HG02852 (cell line): ENCODE data around the gene MAOA.
"Not testable (repeated sequence)": the region's sequence is repeated elsewhere in the genome, so short reads cannot be mapped to it uniquely, and the experiment has no call there.

Experiments used
- ATAC-seq: cut with Tn5 transposase; IDR thresholded peaks from one replicate; pipeline ENCODE4 v1.9.1; 2021; ENCODE audit warnings: mild to moderate bottlenecking, moderate library complexity; ENCODE audit not compliant: unreplicated experiment

Gene MAOA

GRCh38 chrX:43656005-43656494 is at the start of gene MAOA:
Gene MAOA, plus strand, starts transcription at chrX:43656299. Its CDS starts 43 bp downstream, at chrX:43656342.
- no peak for ATAC-seq

- ATAC-seq = no peak
Observed at GRCh38 chrX:43612400-43612799, 43.7 kb upstream of the MAOA start.

DNA sequence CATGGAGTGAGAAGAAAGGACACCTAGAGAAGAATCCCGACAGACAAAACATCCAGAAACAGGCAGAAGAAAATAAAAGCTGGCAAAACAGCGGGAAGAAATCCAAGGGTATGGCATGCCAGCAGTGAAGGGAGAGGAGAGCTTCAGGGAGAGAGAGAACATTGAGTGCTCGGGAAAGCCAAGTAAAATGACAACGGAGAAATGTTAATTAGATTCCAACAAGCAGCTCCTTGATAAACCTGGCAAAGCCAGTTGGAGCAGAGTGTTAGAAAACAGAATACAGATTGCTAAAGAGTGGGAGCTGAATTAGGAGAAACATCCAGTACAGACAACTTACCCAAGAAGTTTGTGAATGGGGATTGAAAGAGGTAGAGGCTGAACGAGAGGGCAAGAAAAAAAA is 40.4 kb upstream of the MAOA start:
- no peak for ATAC-seq

DNA sequence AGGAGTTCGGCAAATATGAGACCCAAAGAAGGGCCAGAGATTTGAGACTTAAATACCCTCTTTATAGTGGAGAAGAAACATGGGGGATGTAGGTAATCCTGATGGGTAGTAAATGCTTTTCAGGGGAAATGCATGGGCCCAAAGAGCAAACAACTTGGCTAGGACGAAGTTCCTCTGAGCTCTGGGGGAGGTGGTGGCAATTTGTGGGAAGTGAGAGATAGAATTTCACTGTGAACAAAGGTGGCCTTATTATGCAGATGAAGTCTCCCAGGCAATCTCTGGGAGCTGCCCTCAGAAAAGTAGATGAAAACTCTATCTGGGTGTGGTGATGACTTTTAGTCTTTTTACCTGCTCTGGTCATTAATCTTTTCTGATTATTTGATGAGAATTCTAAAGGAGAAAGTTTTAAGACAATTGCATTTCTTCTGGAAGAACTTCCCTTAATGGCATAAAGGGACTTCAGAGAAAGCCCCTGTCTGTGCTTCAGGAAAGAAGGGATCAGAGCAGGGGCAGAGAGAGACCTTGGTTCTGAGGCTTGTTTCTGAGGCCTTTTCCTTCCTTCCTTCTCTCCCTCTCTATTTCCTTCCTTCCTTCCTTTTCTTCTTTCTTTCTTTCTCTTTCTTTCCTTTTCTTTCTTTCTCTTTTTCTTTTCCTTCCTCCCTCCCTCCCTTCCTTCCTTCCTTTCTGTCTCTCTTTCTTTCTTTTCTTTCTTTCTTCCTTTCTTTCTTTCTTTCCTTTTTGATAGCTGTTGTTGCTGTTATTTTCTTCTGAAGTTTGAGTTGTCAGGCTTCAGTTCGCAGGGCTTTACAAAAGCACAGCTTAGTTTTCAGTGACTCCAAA is 37.5 kb upstream of the MAOA start:
- no peak for ATAC-seq

DNA sequence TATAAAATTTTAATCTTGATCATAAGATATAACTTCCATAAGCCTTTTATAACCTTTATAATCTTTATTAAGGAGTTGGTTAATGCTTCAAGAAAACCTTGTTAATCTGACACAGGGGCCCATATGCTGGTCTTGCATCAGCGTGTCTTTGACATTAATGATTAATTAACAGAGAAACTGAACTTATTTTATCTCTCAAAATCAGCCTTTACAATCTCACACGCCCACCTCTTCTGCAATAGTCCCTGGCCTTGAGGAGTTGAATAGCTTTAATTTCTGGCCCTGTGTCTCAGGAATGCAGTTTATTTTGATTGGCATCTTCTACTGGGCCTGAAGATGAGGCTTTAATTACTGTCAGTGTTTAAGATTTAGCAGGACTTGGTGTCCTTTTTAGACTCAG is 36.2 kb upstream of the MAOA start:
- ATAC-seq = not testable (repeated sequence)

DNA sequence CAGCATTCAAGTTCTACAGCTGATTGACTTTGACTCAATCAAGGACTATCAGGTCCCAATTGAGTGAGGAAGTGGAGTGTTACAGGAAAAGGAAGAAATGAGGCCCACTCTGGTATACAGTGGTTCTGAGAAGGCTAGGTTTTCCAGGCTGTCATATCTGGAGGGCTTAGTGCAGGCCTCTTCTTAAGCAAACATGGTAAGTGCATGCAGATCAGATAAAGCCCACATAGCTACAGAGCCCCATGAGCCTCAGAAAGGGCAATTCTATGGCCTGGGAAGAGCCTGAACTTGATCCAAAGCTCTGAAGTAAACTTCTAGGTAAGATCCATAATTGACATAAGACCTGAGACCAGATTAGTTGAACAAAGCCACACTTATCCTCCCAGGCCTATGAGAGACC is 29.0 kb upstream of the MAOA start:
- ATAC-seq = no peak

DNA sequence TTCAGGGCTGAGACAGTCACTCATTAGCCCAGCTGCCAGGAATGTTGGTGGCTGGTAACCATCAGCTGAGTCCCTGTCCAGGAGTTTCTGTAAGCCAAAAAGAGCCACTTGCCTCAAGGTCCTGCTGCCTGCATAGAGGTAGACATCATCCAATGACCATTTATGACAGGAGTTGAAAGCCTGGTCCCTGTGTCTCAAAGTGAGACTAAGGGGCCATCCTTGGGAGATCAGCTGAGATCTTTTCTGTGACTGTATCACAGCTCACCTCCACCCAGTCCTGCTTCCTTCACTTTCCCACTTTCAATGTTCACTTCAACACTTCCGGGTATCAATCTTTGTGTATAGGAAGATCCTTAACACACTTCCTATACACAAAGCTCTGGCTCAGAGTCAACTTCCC is 28.4 kb upstream of the MAOA start:
- ATAC-seq = no peak

DNA sequence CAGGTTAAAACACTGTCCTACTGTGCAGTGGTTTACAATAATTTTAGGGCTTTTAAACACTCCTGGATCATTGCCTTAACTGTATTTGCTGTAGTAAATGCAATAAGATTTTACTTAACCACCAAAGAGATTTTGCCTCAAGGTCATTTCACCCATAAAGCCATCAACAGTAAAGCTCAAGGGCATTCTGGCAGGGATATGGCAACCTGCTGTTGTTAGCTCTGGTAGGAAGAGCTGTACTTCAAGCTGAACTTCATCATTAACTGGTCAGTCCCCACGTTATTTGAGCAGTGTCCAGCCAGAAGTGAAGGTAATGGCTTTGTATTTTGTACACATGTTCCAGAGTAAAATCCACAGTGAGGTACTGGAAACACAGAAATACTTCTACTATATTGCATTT is 26.9 kb upstream of the MAOA start:
- ATAC-seq = no peak

DNA sequence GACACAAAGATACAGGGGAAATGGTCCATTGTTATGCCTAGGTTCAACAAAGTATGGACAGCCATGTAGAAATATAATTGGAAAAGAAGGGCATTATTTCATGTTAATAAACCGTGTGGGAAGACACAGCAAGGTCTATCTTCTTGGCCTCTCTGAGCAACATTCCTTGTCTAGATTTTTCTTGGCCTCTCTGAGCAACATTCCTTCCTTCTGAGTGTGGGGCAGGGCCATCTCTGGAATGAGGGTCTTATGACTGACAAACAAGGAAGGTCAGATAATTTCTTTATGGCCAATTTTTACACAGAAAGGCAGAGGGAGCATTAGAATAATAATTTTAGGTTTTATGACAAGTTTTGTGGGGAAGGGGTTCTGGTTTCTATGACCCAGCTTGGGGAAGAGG is 24.3 kb upstream of the MAOA start:
- no peak for ATAC-seq

GRCh38 chrX:43633081-43633480 is 23.0 kb upstream of the MAOA start:
- ATAC-seq = no peak

- ATAC-seq = no peak
Observed at GRCh38 chrX:43633757-43634156, 22.3 kb upstream of the MAOA start.

DNA sequence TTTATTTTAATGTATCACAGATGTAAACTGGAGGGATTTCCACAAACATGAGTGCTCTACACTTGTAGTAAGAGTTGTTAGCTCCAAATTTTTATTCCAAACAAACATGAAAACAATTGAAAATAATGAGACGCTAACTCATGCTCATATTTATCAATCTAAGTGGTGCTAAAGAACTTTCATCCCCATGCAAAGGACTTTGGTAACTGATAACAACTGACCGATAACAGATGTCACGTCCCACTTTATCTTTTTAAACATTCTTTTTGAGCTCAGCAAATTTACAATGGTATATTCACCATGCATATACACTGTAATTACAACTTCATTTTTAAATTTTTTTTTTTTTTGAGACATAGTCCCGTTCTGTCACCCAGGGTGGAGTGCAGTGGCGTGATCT is 15.6 kb upstream of the MAOA start:
- no peak for ATAC-seq

DNA sequence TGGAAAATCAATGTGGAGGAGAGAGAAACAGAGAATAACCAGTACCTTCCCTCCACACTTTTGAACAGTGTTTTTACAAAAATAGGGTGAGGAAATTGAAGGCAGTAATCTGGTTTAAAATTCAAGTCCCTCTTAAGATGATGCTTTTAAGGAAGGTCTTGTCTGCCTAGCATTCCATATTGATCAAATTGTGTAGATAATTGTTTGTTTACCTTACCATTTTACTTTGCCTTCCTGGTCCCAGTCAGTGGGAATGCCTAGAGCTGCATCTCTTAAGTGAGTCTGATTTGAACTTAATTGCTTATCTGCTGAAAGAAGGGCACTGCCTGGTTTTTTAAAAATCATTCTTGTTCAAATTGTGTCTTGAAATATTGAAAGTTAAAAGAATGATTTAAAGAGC is 14.4 kb upstream of the MAOA start:
- ATAC-seq = no peak

- ATAC-seq = no peak
Observed at GRCh38 chrX:43643201-43643600, 12.9 kb upstream of the MAOA start.

- no peak for ATAC-seq
Observed at GRCh38 chrX:43643662-43644061, 12.4 kb upstream of the MAOA start.

GRCh38 chrX:43644124-43644701 is 11.9 kb upstream of the MAOA start:
- no peak for ATAC-seq

DNA sequence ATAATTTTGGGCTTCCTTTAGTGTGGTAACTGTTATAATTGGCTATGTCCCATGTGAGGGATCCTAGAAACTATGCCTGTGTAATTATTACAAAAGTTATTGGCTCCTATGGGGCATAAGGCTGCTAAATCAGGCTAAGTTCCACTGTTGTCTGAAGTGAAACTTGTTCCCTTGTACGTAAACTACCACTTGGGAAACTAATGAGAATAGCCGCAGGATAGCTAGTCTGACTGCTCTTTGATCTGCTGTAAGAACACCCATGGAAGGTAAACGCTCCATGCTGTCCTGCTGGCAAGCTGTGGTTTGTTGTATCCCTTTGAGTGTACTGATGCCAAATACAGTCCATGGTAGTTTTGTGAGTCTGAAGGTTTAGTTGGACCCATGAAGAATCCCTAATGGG is 9.3 kb upstream of the MAOA start:
- ATAC-seq = no peak

- ATAC-seq = peak; percentile 96
Observed at GRCh38 chrX:43654431-43655150, 1.5 kb upstream of the MAOA start.

DNA sequence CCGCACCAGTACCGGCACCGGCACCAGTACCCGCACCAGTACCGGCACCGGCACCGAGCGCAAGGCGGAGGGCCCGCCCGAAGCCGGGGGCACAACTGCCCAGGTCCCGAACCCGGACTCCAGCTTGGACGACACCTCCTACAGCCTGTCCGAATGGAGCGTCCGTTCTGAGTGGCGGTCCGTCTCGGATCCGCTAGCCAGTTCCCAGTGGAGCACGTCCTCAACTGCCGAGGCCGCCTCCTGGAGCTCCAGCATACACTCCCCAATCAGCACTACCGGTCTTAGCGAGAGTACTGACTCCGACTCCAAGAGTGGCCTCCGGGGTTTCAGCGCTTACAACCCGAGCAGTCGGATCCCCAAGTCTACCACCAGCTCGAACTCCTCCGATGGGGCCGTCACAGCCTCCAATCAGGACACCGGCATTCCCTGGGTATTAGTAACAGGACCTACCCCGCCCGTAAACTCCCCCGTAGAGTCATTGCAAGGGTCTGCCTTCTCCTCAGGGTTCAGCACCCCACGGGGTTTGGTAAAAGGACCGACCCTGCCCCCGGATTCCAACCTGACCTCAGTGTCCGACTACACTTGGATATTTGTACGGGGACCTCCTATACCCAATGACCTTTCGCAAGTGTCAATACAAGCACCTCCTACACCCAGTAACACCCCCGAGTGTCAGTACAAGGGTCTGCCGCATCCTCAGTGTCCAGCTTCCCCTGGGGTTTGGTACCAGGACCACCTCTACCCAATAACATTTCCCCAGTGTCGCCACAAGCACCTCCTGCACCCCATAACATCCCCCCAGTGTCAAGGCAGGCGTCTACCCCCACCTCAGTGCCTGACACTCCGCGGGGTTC is 721 bp upstream of the MAOA start:
- peak; percentile 12 for ATAC-seq

DNA sequence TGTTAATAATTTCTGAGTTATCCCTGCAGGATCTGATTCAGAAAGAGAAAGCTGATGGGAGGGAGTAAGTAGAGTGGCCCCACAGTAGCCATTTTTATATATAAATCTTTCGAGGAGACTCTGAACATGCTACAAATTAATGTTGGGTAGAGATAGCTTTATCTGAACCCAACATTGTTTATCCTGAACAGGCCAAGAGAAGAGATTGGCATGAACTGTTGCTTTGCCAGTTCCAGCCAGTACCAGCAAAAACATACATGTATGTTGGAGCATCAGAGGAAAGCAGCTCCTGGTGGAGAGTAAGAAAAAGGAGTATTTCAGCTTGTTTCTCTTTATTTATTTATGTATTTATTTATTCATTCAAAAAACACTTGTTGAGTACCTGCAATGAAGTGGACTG is 1.6 kb downstream of the MAOA start:
- no peak for ATAC-seq
